Measurements from ENCODE around the gene SLC25A1.

DNA sequence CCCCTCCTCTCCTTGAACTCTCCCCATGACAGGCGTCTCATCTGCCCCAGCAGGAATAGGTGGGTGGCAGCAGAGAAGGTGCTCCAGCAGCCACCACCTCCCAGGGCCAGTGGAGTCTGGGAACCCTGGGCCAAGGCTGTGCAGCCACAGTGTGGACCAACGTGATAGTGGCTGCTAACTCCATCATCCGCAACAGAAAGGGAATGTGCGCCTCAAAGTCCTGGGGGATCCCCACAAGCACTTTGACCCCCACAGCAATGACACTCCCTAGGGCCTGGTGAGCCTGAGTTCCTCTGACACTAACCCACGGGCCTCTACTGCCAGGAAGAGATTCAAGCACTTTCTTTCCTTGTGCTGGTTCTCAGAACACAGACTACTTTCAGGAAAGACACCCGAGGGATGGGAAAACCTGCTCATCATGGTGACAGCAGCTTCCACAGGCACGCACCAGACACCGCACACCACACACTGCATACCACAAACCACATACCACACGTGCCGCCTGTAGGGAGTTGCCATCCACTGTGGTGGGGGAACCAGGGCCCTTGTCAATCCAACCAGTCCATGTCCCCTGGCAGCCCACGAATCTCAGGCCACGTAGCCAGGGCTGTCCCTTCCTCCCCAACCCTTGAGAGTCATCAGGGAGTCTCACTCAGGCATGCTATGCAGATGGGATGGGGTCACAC, 3.4 kb upstream of the SLC25A1 start:
- TF ChIP-seq, protein P1, sequence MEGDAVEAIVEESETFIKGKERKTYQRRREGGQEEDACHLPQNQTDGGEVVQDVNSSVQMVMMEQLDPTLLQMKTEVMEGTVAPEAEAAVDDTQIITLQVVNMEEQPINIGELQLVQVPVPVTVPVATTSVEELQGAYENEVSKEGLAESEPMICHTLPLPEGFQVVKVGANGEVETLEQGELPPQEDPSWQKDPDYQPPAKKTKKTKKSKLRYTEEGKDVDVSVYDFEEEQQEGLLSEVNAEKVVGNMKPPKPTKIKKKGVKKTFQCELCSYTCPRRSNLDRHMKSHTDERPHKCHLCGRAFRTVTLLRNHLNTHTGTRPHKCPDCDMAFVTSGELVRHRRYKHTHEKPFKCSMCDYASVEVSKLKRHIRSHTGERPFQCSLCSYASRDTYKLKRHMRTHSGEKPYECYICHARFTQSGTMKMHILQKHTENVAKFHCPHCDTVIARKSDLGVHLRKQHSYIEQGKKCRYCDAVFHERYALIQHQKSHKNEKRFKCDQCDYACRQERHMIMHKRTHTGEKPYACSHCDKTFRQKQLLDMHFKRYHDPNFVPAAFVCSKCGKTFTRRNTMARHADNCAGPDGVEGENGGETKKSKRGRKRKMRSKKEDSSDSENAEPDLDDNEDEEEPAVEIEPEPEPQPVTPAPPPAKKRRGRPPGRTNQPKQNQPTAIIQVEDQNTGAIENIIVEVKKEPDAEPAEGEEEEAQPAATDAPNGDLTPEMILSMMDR (IDR thresholded peaks at IDR 0.05) = no peak
- no peak for TF ChIP-seq POLR2AphosphoS5 (IDR thresholded peaks at IDR 0.05)

All from suprapubic skin (tissue), 3 donors.